ENCODE data around the gene CALHM1.

Gene CALHM1

GRCh38 chr10:103452506-103453230 lies 6.0 kb downstream of the CALHM1 start:
- no peak for DNase-seq

GRCh38 chr10:103451831-103452505 lies 6.7 kb downstream of the CALHM1 start, which contains the start of gene CALHM2:
Gene CALHM2 (minus strand): TSS chr10:103452370. CDS start chr10:103449941, 2,429 bp downstream.
- DNase-seq = peak; percentile 21 to 38 (median 28)

- peak in 3 of 4 experiments; percentile 18 to 29 (median 25) for DNase-seq
Observed at GRCh38 chr10:103451091-103451813, 7.4 kb downstream of the CALHM1 start.

- DNase-seq = no peak
Observed at GRCh38 chr10:103450201-103450695, 8.5 kb downstream of the CALHM1 start.

- no peak for DNase-seq
Observed at GRCh38 chr10:103449208-103450144, 9.2 kb downstream of the CALHM1 start.

GRCh38 chr10:103448746-103449145 lies 10.0 kb downstream of the CALHM1 start:
- DNase-seq = no peak

- no peak for DNase-seq
Observed at GRCh38 chr10:103447187-103447586, 11.5 kb downstream of the CALHM1 start.

- no peak for DNase-seq
Observed at GRCh38 chr10:103445767-103446567, 12.7 kb downstream of the CALHM1 start.

- no peak for DNase-seq
Observed at GRCh38 chr10:103445366-103445765, 13.3 kb downstream of the CALHM1 start.

GRCh38 chr10:103444478-103444877 lies 14.2 kb downstream of the CALHM1 start:
- DNase-seq = no peak

GRCh38 chr10:103443475-103444185 lies 15.1 kb downstream of the CALHM1 start:
- DNase-seq = no peak

GRCh38 chr10:103442031-103442461 lies 16.7 kb downstream of the CALHM1 start:
- DNase-seq = no peak

GRCh38 chr10:103441611-103442010 lies 17.1 kb downstream of the CALHM1 start:
- no peak for DNase-seq

GRCh38 chr10:103441206-103441605 lies 17.5 kb downstream of the CALHM1 start:
- no peak for DNase-seq

- DNase-seq = no peak
Observed at GRCh38 chr10:103440416-103440815, 18.3 kb downstream of the CALHM1 start.

GRCh38 chr10:103439776-103440175 lies 18.9 kb downstream of the CALHM1 start:
- no peak for DNase-seq

GRCh38 chr10:103433858-103434257 lies 24.8 kb downstream of the CALHM1 start:
- DNase-seq = no peak

- DNase-seq = no peak
Observed at GRCh38 chr10:103431902-103432301, 26.8 kb downstream of the CALHM1 start.

- no peak for DNase-seq
Observed at GRCh38 chr10:103429647-103430046, 29.1 kb downstream of the CALHM1 start.

- DNase-seq = no peak
Observed at GRCh38 chr10:103428989-103429643, 29.6 kb downstream of the CALHM1 start.
